ENCODE measurements around the gene KNOP1. TPM values are rescaled to one million over a fixed set of nuclear protein-coding genes. Genes with fewer than 3 reads are reported as not detected.

Gene KNOP1, protein sequence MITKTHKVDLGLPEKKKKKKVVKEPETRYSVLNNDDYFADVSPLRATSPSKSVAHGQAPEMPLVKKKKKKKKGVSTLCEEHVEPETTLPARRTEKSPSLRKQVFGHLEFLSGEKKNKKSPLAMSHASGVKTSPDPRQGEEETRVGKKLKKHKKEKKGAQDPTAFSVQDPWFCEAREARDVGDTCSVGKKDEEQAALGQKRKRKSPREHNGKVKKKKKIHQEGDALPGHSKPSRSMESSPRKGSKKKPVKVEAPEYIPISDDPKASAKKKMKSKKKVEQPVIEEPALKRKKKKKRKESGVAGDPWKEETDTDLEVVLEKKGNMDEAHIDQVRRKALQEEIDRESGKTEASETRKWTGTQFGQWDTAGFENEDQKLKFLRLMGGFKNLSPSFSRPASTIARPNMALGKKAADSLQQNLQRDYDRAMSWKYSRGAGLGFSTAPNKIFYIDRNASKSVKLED
- 10 to 100 TPM in 4 of 7 donors, 1 to 10 TPM in 3; 8.1 to 13.7 (median 10.4) TPM for total RNA-seq
- 10 to 100 TPM in 1 of 3 donors, 1 to 10 TPM in 2; 7.1 to 10.7 (median 7.4) TPM for polyA plus RNA-seq
- long read RNA-seq, donor 1, full-length matches to known transcripts: 5 of 15 reads
- long read RNA-seq, donor 1, partial matches to known transcripts: 10 of 15 reads
- long read RNA-seq, donor 1, other reads (novel, unspliced or antisense): 0 of 15 reads
- long read RNA-seq, donor 2, partial matches to known transcripts: 5 of 5 reads
- long read RNA-seq, donor 2, other reads (novel, unspliced or antisense): 0 of 5 reads

DNA sequence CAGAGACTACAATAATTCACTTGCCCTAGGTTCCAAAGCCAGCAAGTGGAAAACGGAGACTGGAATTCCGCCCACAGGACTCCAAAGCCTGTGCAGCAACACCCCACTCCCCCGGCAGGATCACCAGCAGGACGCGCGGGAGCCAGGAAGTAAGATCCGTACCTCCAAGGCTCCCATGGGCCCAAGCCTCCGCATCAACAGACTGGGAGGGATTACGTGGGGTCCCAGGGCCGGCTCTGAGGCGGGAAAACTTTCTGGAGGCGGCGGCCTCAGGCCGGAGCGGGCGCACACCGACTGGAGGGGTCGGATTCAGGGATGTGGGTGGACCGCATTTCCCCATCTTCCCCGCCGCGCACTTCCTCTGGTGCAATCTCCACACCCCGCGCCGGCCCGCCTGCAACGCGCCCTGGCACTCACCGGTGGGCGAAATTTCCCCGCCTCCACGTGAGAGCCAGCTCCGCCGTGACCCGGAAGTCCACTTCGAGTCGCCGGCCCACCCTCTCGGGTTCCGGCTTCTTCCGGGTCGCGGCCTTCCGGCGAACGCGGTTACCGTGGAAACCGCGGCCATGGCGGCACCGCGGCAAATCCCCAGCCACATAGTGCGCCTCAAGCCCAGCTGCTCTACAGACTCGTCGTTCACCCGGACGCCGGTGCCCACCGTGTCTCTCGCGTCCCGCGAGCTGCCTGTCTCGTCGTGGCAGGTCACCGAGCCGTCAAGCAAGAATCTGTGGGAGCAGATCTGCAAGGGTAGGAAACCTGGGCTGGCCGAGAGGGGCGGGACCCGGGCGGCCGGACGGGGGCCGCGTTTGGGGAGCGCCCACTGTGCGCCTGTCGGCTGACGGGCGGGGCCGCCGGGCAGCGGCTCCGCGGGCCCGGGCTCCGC is at the start of gene KNOP1, which contains the start of gene IQCK:
TSS of gene KNOP1 (minus strand) at position 487 of the 883 bp plus-strand sequence. CDS start 3,192 bp downstream, outside the sequence.
TSS of gene IQCK (plus strand) at position 531 of the 883 bp plus-strand sequence. CDS start at position 567, 36 bp downstream.
- TF ChIP-seq POLR2A (IDR thresholded peaks at IDR 0.05) (no peak), POLR2AphosphoS5 (IDR thresholded peaks at IDR 0.05) (peak; percentile 81 to 91 (median 88))
- TF ChIP-seq, protein P1, sequence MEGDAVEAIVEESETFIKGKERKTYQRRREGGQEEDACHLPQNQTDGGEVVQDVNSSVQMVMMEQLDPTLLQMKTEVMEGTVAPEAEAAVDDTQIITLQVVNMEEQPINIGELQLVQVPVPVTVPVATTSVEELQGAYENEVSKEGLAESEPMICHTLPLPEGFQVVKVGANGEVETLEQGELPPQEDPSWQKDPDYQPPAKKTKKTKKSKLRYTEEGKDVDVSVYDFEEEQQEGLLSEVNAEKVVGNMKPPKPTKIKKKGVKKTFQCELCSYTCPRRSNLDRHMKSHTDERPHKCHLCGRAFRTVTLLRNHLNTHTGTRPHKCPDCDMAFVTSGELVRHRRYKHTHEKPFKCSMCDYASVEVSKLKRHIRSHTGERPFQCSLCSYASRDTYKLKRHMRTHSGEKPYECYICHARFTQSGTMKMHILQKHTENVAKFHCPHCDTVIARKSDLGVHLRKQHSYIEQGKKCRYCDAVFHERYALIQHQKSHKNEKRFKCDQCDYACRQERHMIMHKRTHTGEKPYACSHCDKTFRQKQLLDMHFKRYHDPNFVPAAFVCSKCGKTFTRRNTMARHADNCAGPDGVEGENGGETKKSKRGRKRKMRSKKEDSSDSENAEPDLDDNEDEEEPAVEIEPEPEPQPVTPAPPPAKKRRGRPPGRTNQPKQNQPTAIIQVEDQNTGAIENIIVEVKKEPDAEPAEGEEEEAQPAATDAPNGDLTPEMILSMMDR (IDR thresholded peaks at IDR 0.05 in 8 of 11, conservative IDR thresholded peaks at IDR 0.05 in 3 of 11): peak in 1 of 11 experiments; percentile 6
- peak within 1 kb of the TSS in 7 of 8 donors; percentile 63 to 82 (median 72) for H3K27ac ChIP-seq
- no peaks in the 10 kb centered on the region for H3K27me3 ChIP-seq (replicated peaks in 1 of 7)
- intact Hi-C loops (cut with DNase I; ENCODE audit: low total_unique reads): no loop called here
- H3K4me1 ChIP-seq: peaks cover 10 to 32% (median 28%) of the 10 kb centered on the region in 6 donors
- peaks cover 0 to 20% (median 16%) of the 10 kb centered on the region in 6 donors for H3K36me3 ChIP-seq
- 0 to 1% (median 1%) methylated on average over 73 to 88 of the region's 88 CpGs for WGBS, 5 donors
- DNase-seq: peak; percentile 96
- H3K9me3 ChIP-seq: no peaks in the 10 kb centered on the region
- peak within 1 kb of the TSS; percentile 95 to 100 (median 98) for H3K4me3 ChIP-seq

DNA sequence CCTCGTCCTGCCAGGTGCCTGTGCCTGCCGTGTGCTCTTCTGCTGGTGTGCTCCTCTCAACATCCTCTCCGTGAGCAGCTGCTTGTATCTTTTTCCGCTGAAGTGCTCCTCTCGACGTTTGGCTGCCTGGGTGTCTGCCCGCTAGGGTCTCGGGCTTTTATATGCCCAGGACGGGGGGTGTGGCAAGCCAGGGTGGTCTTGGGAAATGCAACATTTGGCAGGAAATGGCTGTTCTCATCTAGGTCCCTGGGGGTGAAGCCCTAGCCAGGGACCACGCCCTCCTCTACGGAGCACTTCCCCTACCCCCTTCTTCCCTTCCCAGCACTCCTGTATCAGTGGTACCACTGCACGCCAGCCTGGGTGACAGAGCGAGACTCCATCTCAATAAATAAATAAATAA is 49.5 kb upstream of the KNOP1 start:
- H3K9me3 ChIP-seq: peaks cover 0 to 24% (median 11%) of the 10 kb centered on the region in 8 donors
- H3K4me3 ChIP-seq: no peak overlapping the region
- 83 to 90% (median 86%) methylated on average over 13 of the region's 13 CpGs for WGBS, 5 donors
- TF ChIP-seq POLR2A (IDR thresholded peaks at IDR 0.05): no peak
- H3K27ac ChIP-seq: no peak overlapping the region
- DNase-seq: no peak
- H3K4me1 ChIP-seq: peaks cover 0 to 4% (median 0%) of the 10 kb centered on the region in 6 donors
- H3K36me3 ChIP-seq: peaks cover 0 to 4% (median 0%) of the 10 kb centered on the region in 6 donors
- no peaks in the 10 kb centered on the region for H3K27me3 ChIP-seq (replicated peaks in 1 of 7)
- intact Hi-C loops (cut with DNase I; ENCODE audit: low total_unique reads): no loop called here

DNA sequence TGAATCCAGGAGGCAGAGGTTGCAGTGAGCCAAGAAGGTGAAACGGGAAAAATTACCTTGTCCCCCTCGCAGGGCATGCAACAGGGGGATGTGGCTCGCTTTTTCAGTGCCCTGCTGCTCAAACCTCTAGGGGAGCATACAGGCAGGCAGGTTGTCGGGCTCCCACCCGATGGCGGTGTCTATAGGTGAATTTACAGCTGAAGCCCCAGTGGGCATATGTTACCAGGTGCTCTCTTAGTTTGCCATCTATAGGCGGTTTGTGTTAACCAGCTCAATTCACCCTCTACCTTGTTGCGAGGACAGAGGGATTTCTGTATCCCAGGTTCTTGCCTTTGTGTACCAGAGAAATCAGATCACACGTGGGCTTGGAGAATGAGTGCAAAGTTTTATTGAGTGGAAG is 49.0 kb upstream of the KNOP1 start:
- WGBS, 5 donors: 89 to 95% (median 94%) methylated on average over 9 of the region's 9 CpGs
- H3K36me3 ChIP-seq: peaks cover 0 to 4% (median 0%) of the 10 kb centered on the region in 6 donors
- H3K27ac ChIP-seq: no peak overlapping the region
- intact Hi-C loops (cut with DNase I; ENCODE audit: low total_unique reads): no loop called here
- DNase-seq: no peak
- TF ChIP-seq, protein P1 (IDR thresholded peaks at IDR 0.05 in 8 of 11, conservative IDR thresholded peaks at IDR 0.05 in 3 of 11): no peak
- TF ChIP-seq POLR2A (IDR thresholded peaks at IDR 0.05): no peak
- TF ChIP-seq POLR2AphosphoS5 (IDR thresholded peaks at IDR 0.05): no peak
- peaks cover 0 to 24% (median 11%) of the 10 kb centered on the region in 8 donors for H3K9me3 ChIP-seq
- H3K27me3 ChIP-seq (replicated peaks in 1 of 7): no peaks in the 10 kb centered on the region
- no peak overlapping the region for H3K4me3 ChIP-seq
- peaks cover 0 to 4% (median 0%) of the 10 kb centered on the region in 6 donors for H3K4me1 ChIP-seq

DNA sequence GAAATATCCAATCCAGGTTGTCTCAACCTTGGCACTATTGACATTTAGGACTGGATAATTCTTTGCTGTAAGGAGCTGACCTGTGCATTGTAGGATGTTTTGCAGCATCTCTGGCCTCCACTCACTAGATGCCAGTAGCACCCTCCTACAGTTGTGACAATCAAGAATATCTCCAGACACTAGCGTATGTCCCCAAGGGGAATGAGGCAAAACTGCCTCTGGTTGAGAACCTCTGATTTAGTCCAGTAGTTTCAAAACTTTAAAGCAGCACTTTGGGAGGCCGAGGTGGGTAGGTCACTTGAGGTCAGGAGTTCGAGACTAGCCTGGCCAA is 48.5 kb upstream of the KNOP1 start:
- Histone ChIP-seq H3K4me1 (peaks cover 0 to 4% (median 0%) of the 10 kb centered on the region in 6 donors), H3K9me3 (peaks cover 0 to 24% (median 11%) of the 10 kb centered on the region in 8 donors), H3K27me3 (replicated peaks in 1 of 7) (no peaks in the 10 kb centered on the region), H3K36me3 (peaks cover 0 to 4% (median 0%) of the 10 kb centered on the region in 6 donors), H3K4me3 (no peak overlapping the region), H3K27ac (no peak overlapping the region)
- 79 to 92% (median 85%) methylated on average over 3 of the region's 3 CpGs for WGBS, 5 donors
- intact Hi-C loops (cut with DNase I; ENCODE audit: low total_unique reads): no loop called here
- TF ChIP-seq POLR2AphosphoS5 (IDR thresholded peaks at IDR 0.05) (no peak), POLR2A (IDR thresholded peaks at IDR 0.05) (no peak)
- TF ChIP-seq, protein P1 (IDR thresholded peaks at IDR 0.05 in 8 of 11, conservative IDR thresholded peaks at IDR 0.05 in 3 of 11): no peak
- no peak for DNase-seq
